GM10248 (cell line): ENCODE measurements around the gene BCL2L13.

ENCODE experiments used
- CTCF ChIA-PET: fragments of 300-600 bp; sonication (Branson Sonifier 250); formaldehyde crosslinking; extraction: SDS; loops from one replicate; lab custom pipeline; 2021; ENCODE audit warnings: antibody characterized with exemption; lab: Yijun Ruan, JAX
- POLR2A ChIA-PET: fragments of 350-650 bp; sonication (Branson Sonifier 250); formaldehyde crosslinking; extraction: SDS; loops from one replicate; lab custom pipeline; 2020; ENCODE audit warnings: antibody characterized with exemption; lab: Yijun Ruan, JAX
- DNase-seq: peaks from one replicate; pipeline ENCODE4 v3.0.0; 2012; ENCODE audit errors: extremely low spot score
- TF ChIP-seq, protein P1 (sequence below): IDR thresholded peaks from 2 replicates; pipeline ENCODE4 v1.5.1; 2012; ENCODE audit warnings: mild to moderate bottlenecking, low read depth; ENCODE audit errors: extremely low read depth, missing control alignments, control extremely low read depth

The BCL2L13 gene

DNA sequence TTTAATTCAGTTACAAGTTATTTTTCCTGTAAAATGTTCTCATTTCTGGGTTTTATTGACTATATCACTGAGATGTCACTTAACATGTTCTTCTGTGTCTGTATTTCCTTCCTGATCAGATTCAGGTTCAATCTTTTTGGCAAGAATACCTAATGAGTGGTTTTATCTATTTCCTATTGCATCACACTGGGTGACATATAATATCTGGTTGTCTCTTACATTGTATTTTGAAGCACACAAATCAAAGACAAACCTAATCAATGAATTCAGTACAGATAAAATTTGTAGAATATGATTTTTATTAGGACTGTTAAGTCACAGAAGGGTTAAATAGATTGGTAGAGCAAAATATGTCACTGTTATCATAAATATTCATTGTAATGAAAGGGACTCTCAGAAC is 60.4 kb downstream of the BCL2L13 start:
- TF ChIP-seq, protein P1, sequence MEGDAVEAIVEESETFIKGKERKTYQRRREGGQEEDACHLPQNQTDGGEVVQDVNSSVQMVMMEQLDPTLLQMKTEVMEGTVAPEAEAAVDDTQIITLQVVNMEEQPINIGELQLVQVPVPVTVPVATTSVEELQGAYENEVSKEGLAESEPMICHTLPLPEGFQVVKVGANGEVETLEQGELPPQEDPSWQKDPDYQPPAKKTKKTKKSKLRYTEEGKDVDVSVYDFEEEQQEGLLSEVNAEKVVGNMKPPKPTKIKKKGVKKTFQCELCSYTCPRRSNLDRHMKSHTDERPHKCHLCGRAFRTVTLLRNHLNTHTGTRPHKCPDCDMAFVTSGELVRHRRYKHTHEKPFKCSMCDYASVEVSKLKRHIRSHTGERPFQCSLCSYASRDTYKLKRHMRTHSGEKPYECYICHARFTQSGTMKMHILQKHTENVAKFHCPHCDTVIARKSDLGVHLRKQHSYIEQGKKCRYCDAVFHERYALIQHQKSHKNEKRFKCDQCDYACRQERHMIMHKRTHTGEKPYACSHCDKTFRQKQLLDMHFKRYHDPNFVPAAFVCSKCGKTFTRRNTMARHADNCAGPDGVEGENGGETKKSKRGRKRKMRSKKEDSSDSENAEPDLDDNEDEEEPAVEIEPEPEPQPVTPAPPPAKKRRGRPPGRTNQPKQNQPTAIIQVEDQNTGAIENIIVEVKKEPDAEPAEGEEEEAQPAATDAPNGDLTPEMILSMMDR = no peak
- CTCF ChIA-PET = no interaction called here
- POLR2A ChIA-PET = no interaction called here
- DNase-seq = no peak

DNA sequence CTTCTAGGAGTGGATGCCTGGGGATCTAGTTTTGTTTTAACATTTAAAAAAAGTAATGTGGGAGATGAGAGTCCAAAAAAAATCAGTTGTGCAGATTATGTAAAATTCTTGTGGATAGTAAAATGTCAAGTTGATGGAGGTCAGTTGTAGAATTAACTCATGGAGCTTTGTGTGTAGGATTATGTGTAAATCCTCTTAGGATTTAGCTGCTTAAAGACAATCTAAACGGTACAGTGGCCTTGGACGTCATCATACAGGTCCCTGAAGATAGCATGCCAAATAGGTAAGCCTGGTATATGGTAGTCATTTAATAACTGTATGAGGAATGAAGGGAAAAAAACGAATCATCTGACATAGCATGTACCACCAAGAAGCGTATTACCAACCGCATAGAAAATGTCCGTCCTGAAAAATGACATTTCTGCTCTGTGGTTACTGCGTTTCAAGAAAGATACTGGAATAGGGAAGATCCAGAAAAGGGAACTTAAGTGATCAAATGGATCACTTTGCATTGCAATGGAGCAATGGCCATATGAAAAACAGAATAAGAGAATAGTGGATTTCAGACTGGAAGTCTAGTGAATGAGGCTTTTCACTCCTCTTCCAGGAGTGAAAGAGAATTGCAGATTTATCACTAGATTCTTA is 61.3 kb downstream of the BCL2L13 start:
- DNase-seq = no peak
- CTCF ChIA-PET = interaction anchor here (1.3 kb wide), 1 partner anchor 11 kb away, joined by 5 read pairs; no protein-coding TSS in a partner anchor
- TF ChIP-seq, protein P1 = no peak
- POLR2A ChIA-PET = no interaction called here

DNA sequence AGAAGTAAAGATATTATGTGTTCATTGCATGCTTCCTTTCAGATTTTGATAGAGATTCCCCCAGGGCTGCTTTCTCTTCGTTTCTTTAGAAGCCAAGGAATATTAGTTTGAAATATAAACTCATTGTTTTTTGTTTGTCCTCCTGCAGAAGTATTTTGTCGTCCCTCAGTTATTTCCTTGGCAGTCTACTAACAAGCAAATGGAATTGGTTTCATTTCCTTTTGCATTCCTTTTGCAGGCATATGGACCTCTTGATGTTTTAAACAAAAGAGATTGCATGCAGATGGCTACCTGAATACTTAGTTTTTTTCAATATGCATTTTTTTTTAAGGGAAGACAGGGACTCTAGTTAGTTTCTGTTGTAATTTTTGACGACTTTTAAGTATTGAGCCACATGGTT is 62.2 kb downstream of the BCL2L13 start:
- TF ChIP-seq, protein P1 = no peak
- CTCF ChIA-PET = no interaction called here
- POLR2A ChIA-PET = no interaction called here

DNA sequence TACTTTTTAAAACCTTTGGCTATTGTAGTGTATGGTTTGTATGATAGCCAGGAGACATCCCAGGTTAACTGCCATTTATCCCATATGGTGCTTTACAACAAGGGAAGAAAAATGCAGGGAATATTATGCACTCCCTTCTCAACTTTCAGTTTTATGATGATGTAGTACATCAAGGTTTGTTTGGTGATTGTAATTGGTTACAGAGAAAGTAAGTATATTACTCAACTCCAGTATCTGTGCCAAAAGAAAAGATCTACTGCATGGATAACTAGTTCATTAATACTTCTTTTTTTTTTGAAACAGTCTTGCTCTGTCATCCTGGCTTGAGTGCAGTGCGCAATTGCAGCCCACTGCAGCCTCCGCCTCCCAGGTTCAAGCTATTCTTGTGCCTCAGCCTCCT is 65.3 kb downstream of the BCL2L13 start:
- DNase-seq = no peak
- TF ChIP-seq, protein P1 = no peak
- ChIA-PET CTCF (interaction anchor here (1.0 kb wide), 1 partner anchor 12 kb away, joined by 3 read pairs; no protein-coding TSS in a partner anchor), POLR2A (no interaction called here)

More for the DNA sequence above, 62.2 kb downstream of the BCL2L13 start:
- DNase-seq = no peak

DNA sequence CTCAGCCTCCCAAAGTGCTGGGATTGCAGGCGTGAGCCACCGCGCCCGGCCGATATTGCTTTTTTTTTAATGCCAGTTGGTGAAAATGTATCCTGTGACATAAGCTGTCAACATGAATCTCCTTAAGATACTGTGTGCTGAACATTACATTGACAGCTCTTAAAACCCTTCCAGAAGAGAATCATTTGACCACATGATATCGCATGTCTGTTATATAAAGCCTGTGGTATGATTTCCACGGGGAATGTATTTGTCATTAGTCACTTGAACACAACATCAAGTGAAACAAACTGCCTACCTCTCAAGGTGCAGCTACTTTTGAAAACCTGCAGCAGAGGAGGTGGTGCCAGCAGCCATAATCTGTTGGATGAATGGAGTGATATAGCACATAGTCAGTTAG is 67.0 kb downstream of the BCL2L13 start:
- POLR2A ChIA-PET = no interaction called here
- TF ChIP-seq, protein P1 = no peak
- DNase-seq = no peak
- CTCF ChIA-PET = interaction anchor here (2.3 to 3.0 kb wide), 2 partner anchors 29 to 37 kb away, joined by 5 to 9 read pairs; no protein-coding TSS in a partner anchor

DNA sequence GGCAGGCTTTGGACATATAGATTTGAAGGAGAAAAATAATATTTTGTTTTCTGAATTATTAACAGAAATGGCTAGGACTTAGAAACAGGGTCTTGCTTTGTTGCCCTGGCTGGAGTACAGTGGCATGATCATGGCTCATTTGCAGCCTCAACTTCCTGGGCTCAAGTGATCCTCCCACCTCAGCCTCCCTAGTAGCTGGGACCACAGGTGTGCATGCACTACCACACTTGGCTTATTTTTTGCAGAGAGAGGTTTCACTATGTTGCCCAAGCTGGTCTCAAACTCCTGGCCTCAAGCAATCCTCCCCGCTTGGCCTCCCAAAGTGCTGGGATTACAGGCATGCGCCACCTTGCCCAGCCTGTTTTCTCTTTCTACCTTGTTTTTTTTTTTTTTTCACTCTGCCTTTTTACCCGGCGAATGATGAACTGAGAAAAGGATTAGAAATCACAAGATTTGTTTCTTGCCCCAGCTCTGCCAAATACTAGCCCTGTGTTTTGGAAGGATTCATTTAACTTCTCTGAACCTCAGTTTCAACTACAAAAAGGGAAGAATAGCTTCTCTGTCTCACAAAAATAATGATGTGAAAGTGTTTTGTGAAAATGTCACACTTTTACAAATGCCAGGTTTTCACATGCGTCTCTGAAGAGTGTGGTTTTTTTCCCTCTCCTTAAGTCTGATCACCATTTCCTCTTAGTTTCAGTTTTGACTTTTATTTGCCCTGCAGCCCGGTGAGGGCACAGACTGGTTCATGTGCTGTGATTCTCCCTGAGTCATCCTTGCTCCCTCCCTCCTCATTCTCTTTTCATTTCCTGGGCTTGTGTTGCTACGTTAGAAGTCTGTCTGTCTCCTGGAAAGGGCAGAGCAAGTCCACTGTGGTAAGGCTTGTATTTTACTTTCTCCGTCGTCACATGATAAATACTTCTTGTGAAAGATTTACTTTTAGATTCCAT is 67.7 kb downstream of the BCL2L13 start:
- ChIA-PET CTCF (interaction anchor here (1.2 to 3.0 kb wide), 7 partner anchors 10 to 79 kb away, joined by 3 to 9 read pairs (median 4); no protein-coding TSS in a partner anchor), POLR2A (no interaction called here)

More for the DNA sequence above, 67.7 kb downstream of the BCL2L13 start:
- TF ChIP-seq, protein P1 = no peak
- peak; percentile 68 for DNase-seq
